Measurements from ENCODE around the gene MAP3K7.
A peak's percentile ranks its signal among the peaks of the same experiment; 100 is the strongest.

MAP3K7 gene

GRCh38 chr6:90586836-90587638, at the start of gene MAP3K7:
MAP3K7 (minus strand) TSS chr6:90587072; CDS start chr6:90586883, 189 bp downstream.
- peak; percentile 85 to 95 for DNase-seq

GRCh38 chr6:90631046-90631445, 44.2 kb upstream of the MAP3K7 start:
- DNase-seq = no peak

- no peak for DNase-seq
Observed at GRCh38 chr6:90621581-90621980, 34.7 kb upstream of the MAP3K7 start.

GRCh38 chr6:90619221-90619620, 32.3 kb upstream of the MAP3K7 start:
- DNase-seq = no peak

- no peak for DNase-seq
Observed at GRCh38 chr6:90612313-90612680, 25.4 kb upstream of the MAP3K7 start.

GRCh38 chr6:90611543-90612312, 24.9 kb upstream of the MAP3K7 start:
- no peak for DNase-seq

GRCh38 chr6:90610751-90611542, 24.1 kb upstream of the MAP3K7 start:
- peak; percentile 16 to 22 for DNase-seq

- no peak for DNase-seq
Observed at GRCh38 chr6:90610301-90610750, 23.5 kb upstream of the MAP3K7 start.

GRCh38 chr6:90605749-90606340, 19.0 kb upstream of the MAP3K7 start:
- DNase-seq = no peak

- no peak for DNase-seq
Observed at GRCh38 chr6:90604546-90604945, 17.7 kb upstream of the MAP3K7 start.

GRCh38 chr6:90599151-90599550, 12.3 kb upstream of the MAP3K7 start:
- no peak for DNase-seq

- DNase-seq = no peak
Observed at GRCh38 chr6:90598192-90598951, 11.5 kb upstream of the MAP3K7 start.

- no peak for DNase-seq
Observed at GRCh38 chr6:90596967-90597539, 10.2 kb upstream of the MAP3K7 start.

GRCh38 chr6:90595854-90596253, 9.0 kb upstream of the MAP3K7 start:
- no peak for DNase-seq

GRCh38 chr6:90586546-90586835, 381 bp downstream of the MAP3K7 start:
- DNase-seq = peak; percentile 26 to 41

- DNase-seq = no peak
Observed at GRCh38 chr6:90584636-90585255, 2.1 kb downstream of the MAP3K7 start.

- no peak for DNase-seq
Observed at GRCh38 chr6:90583836-90584481, 2.9 kb downstream of the MAP3K7 start.

- DNase-seq = no peak
Observed at GRCh38 chr6:90583179-90583835, 3.6 kb downstream of the MAP3K7 start.

- DNase-seq = no peak
Observed at GRCh38 chr6:90581146-90581545, 5.7 kb downstream of the MAP3K7 start.

GRCh38 chr6:90578894-90579549, 7.8 kb downstream of the MAP3K7 start:
- no peak for DNase-seq

Measured in activated CD4-positive, alpha-beta T cell treated with anti-CD3 and anti-CD28 coated beads for 4 hours (primary cell).